ENCODE measurements around the gene MRPL55.

DNA sequence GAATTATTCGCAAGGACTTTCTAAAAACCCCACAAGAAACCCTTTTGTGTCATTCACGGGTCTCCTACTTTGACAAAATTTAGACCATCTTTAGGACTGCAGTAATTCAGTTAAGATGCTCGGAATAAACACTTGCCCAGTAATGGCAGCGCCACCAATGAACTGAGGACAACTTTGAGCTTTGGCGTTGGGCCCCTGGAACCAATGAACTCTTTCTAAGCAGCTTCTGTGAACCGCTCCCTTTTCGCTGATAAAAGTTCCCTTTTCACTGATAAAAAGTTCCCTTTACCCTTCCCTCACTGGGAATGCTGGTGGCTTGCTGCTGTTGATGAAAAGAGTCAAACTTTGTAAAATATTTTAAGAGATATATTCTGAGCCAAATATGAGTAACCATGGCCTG, 1.5 kb upstream of the MRPL55 start:
- TF ChIP-seq, protein P1, sequence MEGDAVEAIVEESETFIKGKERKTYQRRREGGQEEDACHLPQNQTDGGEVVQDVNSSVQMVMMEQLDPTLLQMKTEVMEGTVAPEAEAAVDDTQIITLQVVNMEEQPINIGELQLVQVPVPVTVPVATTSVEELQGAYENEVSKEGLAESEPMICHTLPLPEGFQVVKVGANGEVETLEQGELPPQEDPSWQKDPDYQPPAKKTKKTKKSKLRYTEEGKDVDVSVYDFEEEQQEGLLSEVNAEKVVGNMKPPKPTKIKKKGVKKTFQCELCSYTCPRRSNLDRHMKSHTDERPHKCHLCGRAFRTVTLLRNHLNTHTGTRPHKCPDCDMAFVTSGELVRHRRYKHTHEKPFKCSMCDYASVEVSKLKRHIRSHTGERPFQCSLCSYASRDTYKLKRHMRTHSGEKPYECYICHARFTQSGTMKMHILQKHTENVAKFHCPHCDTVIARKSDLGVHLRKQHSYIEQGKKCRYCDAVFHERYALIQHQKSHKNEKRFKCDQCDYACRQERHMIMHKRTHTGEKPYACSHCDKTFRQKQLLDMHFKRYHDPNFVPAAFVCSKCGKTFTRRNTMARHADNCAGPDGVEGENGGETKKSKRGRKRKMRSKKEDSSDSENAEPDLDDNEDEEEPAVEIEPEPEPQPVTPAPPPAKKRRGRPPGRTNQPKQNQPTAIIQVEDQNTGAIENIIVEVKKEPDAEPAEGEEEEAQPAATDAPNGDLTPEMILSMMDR (IDR thresholded peaks at IDR 0.05; ENCODE audit: poor library complexity, severe bottlenecking): no peak
- no peak for TF ChIP-seq MXI1 (conservative IDR thresholded peaks at IDR 0.05; ENCODE audit: poor library complexity, severe bottlenecking)
- no peak for TF ChIP-seq POLR2AphosphoS5 (IDR thresholded peaks at IDR 0.05)
- no peak for TF ChIP-seq EP300 (conservative IDR thresholded peaks at IDR 0.05; ENCODE audit: poor library complexity, severe bottlenecking)
- TF ChIP-seq RAD21 (conservative IDR thresholded peaks at IDR 0.05): no peak
- TF ChIP-seq REST (IDR thresholded peaks at IDR 0.05; ENCODE audit: borderline replicate concordance): no peak
